ENCODE results near the gene HSD17B8.

GRCh38 chr6:33198853-33199436 lies 5.5 kb upstream of the HSD17B8 start:
- TF ChIP-seq CTCF (IDR thresholded peaks at IDR 0.05 in 2 of 3, conservative IDR thresholded peaks at IDR 0.05 in 1 of 3; ENCODE audit: borderline replicate concordance in 1 of 3, insufficient read depth in 1 of 3, low read depth in 2 of 3, low read length in 2 of 3) (no peak), REST (IDR thresholded peaks at IDR 0.05; ENCODE audit: low read depth) (no peak), POLR2AphosphoS5 (IDR thresholded peaks at IDR 0.05; ENCODE audit: low read depth, low read length) (no peak), POLR2A (IDR thresholded peaks at IDR 0.05; ENCODE audit: borderline replicate concordance, extremely low read depth, insufficient read depth, insufficient read length) (no peak), RAD21 (IDR thresholded peaks at IDR 0.05; ENCODE audit: low read depth) (no peak), EZH2 (IDR thresholded peaks at IDR 0.05) (no peak), MAX (IDR thresholded peaks at IDR 0.05) (no peak), SRF (IDR thresholded peaks at IDR 0.05; ENCODE audit: low read depth) (no peak), JUND (IDR thresholded peaks at IDR 0.05) (no peak)

Measured in HCT116 (cell line).